NCI-H446 (cell line): Measurements from ENCODE around the gene BMPR1A.
"Not testable (repeated sequence)": the region's sequence is repeated elsewhere in the genome, so short reads cannot be mapped to it uniquely, and the experiment has no call there.

Experiments
- DNase-seq, 2 experiments: peaks; one replicate each; lab custom pipeline; 2025; lab: John Stamatoyannopoulos, UW

The BMPR1A gene

DNA sequence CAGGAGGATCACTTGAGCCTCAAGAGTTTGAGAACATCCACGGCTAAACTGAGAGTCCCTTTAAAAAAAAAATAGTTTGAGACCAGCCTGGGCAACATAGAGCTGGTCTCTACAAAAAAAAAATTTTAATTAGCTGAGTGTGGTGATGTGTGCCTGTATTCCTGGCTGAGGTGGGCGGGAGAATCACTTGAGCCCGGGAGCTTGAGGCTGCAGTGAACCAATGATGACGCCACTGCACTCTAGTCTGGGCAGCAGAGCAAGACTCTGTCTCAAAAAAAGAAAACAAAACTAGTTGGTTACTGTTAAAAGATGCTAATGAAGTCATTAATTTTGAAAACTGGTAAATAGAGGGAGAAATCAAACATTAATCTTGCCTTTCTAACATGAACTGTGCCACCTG, 124.6 kb downstream of the BMPR1A start:
- no peak for DNase-seq

DNA sequence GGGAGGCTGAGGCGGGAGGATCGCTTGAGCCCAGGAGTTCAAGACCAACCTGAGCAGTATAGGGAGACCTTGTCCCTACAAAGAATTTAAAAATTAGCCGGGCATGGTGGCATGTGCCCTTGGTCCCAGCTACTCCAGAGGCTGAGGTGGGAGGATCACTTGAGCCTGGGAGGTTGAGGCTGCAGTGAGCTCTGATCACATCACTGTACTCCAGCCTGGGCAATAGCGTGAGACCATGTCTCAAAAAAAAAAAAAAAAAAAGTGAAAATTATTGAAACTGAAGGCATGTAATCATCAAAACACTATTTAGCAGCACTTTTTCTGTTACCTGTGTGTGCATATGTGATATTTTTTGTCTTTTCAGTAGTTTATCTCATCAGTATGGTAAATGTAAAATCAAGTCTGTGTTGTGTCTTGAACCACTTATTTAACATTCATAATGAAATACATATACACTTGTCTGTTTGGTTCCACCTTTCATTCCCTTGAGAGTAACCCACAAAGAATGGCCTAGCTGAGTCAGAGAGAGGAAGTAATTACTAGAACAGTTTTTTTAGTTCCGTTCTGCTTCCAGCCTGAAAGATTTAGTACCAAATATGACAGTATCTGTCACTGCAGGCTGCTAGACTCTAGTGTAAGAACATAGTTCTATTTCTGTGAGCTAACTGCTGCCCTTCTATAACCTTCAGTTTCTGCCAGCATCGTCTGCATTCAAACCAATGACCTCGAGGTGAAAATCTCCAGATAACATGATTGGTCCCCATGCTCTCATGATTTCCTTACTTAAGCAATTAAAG, 132.4 kb downstream of the BMPR1A start:
- DNase-seq: no peak

DNA sequence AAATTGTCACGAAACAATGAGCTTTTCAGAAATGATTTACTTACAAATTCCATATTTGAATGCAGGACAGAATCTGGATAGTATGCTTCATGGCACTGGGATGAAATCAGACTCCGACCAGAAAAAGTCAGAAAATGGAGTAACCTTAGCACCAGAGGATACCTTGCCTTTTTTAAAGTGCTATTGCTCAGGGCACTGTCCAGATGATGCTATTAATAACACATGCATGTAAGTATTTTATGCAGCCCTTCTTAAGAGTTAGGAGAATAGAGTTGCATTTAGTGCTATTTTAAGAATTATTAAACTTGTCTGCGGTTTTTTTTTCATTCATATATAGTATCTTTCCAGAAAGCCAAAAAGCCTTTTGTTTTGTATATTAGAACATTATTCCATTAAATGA, 133.6 kb downstream of the BMPR1A start:
- DNase-seq: no peak

DNA sequence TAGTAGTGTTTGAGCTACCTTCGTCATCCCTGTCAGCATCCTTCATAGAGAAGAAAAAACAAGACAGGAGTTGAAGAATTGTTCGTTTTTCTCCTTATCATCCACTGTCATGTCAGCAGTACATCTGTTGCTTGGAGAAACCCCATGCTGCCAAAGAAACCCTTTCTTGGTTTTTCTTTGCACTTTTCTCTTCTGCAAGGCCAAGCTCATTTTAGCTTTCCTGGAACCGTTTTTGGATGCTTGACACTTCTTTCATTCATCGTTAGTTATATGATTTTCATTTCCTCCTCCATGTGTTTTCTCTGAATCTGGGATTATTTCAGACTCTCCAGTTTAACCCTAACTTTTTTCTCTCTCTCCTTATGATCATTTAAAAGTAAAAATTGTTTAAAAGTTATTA, 142.1 kb downstream of the BMPR1A start:
- DNase-seq: no peak

DNA sequence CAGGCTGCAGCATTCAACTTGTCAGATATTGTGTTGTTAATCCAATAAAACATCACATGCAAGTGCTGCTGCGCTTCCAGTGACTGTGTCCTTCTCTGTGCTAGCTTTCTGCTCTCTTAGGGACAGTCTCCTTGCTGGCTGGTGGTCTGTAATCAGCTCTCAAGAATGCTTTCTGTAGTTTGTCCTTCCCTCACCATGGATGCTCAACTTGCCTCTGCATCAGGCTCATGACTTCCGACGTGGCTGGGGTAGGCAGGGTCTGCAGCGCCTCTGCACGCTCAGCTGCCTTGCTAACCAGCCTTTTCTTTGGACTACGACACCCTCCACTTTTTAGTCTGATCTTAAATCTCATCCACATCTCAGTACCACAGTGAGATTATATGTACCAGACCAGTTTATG, 142.7 kb downstream of the BMPR1A start:
- no peak for DNase-seq

DNA sequence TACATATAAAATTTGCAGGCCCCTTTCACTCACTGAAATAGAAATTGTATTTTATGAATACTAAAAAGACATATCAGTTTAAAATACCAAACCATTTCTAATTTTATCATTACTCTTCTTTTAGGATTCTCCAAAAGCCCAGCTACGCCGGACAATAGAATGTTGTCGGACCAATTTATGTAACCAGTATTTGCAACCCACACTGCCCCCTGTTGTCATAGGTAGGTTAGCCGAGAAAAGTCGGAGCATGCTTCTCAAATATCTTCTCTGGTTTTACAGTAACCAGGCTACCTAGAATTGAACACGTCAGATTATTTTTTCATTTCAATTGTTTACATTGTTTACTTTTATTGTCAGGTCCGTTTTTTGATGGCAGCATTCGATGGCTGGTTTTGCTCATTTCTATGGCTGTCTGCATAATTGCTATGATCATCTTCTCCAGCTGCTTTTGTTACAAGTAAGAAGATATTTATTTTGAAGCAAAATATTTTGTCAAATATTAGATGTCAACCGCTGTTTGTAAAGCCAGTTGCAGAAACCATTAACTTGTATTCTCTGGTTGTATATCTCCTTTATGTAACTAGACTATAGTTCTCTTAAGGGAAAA, 143.4 kb downstream of the BMPR1A start:
- peak in 1 of 2 experiments; percentile 47 for DNase-seq

DNA sequence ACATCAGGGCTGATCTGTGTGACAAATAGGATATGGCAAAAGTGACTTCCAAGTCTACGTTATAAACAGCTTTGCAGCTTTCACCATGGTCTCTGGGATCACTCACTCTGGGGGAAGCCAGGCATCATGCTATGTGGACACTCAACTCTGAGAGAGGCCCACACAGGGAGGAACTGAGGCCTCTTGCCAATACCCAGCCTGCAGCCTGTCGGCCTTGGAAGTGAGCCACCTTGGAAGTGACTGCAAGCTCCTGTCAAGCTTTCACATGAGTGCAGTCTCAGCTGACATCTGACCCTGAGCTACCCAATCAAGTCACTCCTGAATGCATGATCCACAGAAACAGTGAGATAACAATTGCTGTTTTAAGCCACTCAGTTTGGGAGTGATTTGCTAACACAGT, 144.5 kb downstream of the BMPR1A start:
- DNase-seq: peak in 1 of 2 experiments; percentile 64

DNA sequence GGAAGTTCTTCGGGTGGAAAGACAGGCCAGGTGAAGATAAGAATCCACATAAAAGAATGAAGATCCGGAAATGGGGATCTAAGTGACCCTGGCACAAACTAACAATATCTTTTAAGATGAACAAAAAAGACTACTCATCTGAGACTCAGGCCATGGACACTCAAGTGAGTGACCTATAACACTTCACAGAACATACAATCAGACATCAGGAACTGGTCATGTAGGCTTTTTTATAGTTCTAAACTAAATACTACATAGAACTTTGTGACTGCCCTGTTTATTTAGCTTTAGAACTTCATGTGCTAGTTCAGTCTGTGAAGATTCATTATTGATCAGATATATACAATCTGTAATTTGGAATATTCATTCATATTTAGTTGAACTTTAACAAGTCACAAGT, 148.2 kb downstream of the BMPR1A start:
- DNase-seq: no peak

DNA sequence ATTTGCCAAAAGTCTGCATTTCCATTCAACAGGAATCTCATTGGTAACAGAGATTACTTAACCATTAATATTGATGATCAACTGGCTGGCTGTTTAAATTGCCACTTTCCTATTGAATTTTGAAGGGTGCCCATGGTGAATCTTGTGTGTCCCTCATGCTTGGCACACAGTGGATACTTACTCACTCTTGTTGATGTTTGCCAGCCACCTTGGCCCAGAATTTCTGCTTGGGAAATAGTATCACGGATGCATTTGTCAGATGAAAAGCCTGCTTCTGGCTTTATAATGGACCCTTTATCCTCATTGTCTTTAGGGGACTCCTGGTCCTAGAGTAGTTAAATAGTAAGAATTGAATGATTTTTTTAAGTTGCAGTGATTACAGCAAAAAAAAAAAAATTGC, 149.0 kb downstream of the BMPR1A start:
- no peak for DNase-seq

DNA sequence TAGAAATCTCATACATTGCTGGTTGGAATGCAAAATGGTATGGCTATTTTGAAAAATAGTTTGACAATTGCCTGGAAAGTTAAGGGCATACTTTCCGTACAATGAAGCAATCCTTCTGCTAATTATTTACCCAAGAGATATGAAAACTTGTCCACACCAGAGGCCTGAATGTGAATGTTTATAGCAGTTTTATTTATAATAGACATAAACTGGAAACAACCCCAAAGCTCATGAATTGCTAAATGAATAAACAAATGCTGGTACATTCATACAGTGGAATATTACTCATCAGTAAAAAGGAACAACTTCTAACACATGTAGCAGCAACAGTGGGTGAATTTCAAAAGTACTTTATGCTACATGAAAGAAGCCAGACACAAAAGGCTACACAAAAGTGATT, 158.3 kb downstream of the BMPR1A start:
- DNase-seq: no peak

DNA sequence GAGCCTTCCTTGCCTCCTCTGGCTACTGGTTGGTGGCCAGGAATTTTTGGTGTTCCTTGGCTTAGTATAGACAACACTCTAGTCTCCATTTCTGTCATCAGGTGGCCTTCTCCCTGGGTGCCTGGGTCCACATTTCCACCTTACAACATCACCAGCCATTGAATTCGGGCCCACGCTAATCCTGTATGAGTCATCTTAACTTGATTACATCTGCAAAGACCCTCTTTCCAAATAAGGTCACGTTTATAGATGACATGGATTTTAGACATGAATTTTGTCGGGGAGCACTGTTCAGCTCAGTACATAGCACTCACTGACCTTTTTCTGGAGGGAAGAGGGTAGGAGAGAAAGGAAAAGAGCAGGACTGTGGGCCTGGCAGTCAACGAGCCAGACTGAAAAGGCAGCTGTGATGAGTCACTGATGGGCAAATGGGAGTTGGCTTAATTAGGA, 161.6 kb downstream of the BMPR1A start:
- no peak for DNase-seq

DNA sequence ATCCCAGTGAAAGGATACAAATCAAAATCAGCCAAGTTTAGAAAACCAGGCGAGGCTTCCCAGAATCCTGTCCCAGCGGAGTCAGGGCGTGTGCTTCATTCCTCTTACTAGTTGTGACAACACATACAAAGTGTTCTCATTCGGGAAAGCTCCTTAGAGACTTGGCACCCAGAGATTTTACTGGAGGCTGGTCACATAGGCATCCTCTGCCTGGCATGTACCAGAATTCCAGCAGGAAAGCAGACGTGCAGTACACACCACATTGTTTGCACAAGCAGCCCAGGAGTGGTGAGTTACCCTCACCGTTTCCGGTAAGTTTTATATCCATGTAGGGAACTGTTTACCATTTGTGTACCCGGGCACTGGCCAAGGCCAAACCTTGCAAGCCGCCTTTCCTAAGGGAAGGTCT, 166.1 kb downstream of the BMPR1A start:
- no peak for DNase-seq

DNA sequence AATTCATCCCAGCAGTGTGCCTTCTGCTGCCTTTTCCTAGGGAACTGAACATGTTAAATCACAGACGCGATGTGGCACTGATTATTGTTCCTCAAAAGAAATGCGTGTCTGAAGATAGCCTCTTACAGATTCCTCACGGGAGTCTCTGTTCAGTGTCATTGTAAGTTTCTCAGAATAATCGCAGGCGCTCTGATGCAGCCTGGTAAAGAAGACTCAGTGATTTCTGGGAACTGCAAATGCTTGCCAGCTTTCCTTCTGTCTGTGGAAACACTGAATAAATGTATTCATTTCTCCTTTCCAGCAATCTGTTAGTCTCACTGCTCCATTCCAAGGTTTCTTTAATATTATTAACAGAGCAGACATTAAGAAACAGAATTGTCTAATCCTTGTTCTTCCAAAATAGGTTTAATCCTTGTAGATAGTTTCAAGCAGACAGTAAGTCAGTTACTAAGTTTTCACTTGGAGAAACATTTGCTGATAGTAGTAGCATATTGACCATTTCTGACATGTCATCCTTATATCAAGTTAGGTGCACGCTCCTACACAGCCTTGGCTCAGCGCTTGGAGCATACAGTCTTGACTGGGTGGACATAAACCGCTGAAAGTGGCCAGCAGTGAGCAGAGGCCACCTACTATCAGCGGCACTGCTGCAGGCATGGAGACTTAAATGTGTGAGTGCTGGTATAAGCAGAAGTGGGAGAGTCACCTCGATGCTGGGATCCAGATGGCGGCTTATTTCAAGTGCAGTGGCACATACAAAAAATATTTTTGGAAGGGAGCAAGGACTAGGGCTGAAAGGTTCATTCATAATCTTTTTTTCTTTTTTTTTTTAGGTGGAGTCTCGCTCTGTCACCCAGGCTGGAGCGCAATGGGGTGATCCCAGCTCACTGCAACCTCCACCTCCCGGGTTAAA, 173.3 kb downstream of the BMPR1A start:
- no peak for DNase-seq

DNA sequence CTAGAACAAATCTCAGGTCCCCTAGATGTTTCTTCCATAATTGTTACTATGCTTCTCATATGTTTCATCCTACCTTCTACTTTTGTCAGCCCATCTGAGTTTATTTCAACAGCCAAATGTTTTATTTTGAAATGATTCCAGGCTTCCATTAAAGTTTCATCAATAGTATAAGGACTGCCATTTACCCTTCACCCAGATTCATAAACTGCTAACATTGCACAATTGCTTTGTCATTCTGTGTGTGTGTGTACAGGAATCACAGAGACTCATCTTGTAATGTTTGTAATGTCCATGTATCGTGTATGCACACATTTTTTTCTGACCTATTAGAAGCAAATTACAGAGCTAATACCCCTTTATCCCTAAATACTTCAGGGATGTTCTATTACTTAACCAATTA, 175.5 kb downstream of the BMPR1A start:
- DNase-seq: no peak

DNA sequence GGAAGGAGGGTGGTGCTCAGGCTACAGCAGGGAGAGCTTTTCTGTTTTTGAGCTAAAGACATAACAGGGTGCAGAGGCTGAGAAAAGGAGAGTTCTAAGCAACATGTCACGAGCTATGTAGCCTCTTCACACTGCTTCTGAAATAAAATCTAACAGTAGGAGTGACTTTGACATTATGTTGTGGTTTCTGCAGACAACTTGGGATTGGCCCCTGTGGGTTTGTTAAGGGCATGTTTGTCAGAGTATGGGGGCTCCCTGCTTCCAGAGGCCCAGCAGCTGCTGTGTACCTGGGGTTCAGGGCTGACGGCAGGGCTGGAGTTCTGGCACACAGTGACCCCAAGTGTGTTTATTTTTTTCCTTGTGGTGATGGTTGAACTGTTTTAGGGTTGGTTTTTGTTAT, 176.3 kb downstream of the BMPR1A start:
- DNase-seq: no peak

DNA sequence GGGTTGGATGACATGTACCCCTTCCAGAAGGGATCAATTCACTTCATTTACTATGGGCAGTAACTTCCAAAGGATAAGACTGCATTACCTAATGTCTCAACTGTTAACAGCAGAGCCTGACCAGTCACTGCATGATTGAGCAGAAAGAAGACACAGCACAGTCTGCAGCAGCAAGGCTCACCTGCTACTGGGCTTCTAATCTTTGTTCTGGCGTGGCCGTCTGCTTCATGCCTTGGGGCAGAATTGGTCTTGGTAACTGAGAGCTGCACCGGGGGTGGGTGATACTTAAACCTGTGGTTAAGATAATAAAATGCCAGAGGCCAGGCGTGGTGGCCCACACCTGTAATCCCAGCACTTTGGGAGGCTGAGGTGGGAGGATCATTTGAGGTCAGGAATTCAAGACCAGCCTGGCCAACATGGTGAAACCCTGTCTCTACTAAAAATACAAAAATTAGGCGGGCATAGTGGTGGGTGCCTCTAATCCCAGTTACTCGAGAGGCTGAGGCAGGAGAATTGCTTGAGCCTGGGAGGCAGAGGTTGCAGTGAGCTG, 177.8 kb downstream of the BMPR1A start:
- not testable (repeated sequence) for DNase-seq

DNA sequence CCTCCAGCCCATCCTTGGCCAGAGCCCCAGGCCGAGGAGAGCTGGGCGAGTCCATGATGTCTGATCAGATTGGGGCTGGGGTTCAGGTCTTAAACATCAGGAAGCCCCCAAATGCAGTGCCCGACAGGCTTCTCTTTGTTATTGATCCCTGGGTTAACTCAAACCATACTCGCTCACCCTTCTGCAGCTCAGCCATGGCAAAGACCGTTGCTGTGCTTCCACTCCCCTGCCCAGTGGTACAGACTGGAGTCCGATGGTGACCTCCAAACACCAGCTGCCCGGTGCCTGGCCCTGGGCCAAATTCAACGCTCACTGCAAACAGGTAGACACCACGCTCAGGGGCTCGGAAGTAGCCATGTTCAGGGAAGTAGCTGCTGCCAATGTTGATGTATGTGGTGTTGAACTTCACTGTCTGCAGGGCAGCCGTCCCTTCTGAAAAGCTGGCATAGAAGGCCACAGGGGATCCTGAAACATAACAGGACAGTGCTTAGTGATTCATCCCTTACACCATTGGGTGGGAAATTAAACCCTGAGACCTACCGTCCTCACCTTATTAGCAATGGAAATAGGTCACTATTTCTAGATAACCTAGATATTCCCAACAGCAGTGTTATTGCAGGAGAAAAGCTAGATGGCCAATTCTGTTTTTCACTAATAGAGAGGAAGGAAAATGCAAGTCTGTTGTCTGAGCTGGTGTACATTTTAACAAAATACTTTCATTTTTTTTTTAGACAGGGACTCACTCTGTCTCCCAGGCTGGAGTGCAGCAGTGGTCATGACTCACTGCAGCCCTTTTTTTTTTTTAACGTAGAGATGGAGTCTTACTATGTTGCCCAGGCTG, 180.5 kb downstream of the BMPR1A start:
- no peak for DNase-seq

DNA sequence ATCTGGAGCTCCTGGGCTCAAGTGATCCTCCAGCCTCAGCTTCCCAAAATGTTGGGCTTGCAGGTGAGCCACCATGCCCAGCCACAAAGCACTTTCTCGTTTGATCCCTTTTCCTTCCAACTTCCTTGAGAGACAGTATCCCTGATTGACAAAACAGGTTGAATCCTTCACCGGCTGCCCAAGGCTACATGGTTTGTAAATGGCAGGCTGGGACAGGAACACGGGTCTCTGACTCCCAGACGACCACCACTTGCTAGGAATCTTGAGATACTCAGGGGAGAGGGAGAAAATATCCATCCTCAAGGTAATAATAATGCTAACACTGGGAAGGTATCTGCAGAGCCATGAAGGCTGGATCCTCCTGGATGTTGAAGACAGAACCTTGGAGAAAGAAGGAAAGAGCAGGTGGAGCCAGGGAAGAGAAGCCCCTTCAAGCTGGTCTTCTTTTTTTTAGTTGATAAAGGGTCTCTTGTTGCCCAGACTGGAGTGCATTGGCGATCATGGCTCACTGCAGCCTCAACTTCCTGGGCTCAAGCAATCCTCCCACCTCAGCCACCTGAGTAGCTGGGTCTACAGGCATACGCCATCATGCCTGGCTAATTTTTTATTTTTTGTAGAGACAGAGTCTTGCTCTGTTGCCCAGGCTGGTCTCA, 181.2 kb downstream of the BMPR1A start:
- DNase-seq: no peak

DNA sequence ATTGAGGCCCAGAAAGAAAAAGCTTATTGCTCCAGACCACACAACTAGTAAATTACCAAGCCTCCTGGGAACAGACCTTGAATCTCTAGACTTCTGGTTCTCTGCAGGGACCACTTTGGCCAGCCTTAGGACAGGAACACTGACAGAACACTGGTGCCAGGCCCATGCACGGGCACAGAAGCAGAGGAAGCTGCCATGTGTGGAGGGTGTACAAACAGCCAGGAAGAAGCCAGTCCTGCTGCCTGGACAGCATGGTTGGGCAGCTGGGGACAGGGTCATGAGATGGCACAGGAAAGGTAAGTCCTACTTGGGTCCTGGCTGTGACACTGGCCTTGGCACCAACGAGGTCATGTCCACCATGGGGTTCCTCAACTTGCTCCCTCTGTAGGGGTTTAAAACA, 181.8 kb downstream of the BMPR1A start:
- no peak for DNase-seq

DNA sequence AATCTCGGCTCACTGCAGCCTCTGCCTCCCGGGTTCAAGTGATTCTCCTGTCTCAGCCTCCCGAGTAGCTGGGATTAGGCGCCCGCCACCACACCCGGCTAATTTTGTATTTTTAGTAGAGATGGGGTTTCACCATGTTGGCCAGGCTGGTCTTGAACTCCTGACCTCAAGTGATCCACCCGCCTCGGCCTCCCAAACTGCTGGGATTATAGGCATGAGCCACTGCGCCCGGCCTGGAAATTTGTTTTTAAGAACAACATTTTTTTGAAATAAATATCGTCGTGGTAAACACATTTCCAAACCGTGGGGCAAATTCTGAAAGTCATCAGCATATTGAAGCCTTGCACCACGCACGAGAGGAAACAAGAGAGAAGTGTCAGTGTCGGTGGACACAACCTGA, 183.7 kb downstream of the BMPR1A start:
- not testable (repeated sequence) for DNase-seq

DNA sequence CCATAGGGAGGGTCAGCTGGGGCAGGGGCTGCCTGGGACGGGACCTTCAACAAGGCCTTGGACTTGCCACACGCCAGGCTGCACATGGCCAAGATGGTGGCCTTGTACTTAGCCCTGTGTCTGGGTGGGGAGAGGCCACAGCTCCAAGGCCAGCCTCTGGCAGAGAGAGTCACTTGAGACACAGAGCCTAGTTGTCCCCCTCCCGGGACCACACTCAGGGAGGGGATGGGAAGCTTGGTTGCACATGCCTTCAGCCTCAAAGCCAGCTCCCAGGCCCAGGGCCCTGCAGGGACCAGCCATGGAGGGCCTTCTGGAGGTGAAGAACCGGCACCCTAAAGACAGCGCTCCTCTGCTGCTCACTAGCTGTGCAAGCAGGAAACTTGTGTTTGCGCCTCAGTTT, 184.3 kb downstream of the BMPR1A start:
- no peak for DNase-seq
